Breast epithelium (tissue), 3 donors: ENCODE results near the gene VMAC.

ENCODE experiments used
- POLR2A ChIP-seq: fragments of 450-650 bp; IDR thresholded peaks from one replicate; pipeline ENCODE4 v1.6.1; 2016; ENCODE audit warnings: antibody characterized with exemption, mild to moderate bottlenecking, moderate library complexity
- POLR2AphosphoS5 ChIP-seq, 3 donors: sonication (generic); formaldehyde crosslinking; IDR thresholded peaks; one replicate each; pipeline ENCODE4 v1.6.1; 2017; ENCODE audit warnings: antibody characterized with exemption in 3 of 3
- TF ChIP-seq, protein P1 (sequence below), 3 donors: fragments of 450-650 bp; IDR thresholded peaks; one replicate each; pipeline ENCODE4 v1.5.1; 2016 to 2017; ENCODE audit warnings: antibody characterized with exemption in 3 of 3, mild to moderate bottlenecking in 3 of 3, moderate library complexity in 3 of 3

GRCh38 chr19:5958074-5958850, 53.6 kb downstream of the VMAC start:
- no peak for TF ChIP-seq POLR2A
- TF ChIP-seq, protein P1, sequence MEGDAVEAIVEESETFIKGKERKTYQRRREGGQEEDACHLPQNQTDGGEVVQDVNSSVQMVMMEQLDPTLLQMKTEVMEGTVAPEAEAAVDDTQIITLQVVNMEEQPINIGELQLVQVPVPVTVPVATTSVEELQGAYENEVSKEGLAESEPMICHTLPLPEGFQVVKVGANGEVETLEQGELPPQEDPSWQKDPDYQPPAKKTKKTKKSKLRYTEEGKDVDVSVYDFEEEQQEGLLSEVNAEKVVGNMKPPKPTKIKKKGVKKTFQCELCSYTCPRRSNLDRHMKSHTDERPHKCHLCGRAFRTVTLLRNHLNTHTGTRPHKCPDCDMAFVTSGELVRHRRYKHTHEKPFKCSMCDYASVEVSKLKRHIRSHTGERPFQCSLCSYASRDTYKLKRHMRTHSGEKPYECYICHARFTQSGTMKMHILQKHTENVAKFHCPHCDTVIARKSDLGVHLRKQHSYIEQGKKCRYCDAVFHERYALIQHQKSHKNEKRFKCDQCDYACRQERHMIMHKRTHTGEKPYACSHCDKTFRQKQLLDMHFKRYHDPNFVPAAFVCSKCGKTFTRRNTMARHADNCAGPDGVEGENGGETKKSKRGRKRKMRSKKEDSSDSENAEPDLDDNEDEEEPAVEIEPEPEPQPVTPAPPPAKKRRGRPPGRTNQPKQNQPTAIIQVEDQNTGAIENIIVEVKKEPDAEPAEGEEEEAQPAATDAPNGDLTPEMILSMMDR (IDR thresholded peaks at IDR 0.05), result no peak
- TF ChIP-seq POLR2AphosphoS5 (IDR thresholded peaks at IDR 0.05), result no peak
